Left cardiac atrium (tissue), 4 donors: ENCODE measurements around the gene KIAA1549. TPM values are rescaled to one million over a fixed set of nuclear protein-coding genes. Genes with fewer than 3 reads are reported as not detected.
A peak's percentile ranks its signal among the peaks of the same experiment; 100 is the strongest.
"Not testable (repeated sequence)": the region's sequence is repeated elsewhere in the genome, so short reads cannot be mapped to it uniquely, and the experiment has no call there.

Source experiments
- ATAC-seq, 2 donors: fragments of 200-7000 bp; cut with Tn5 transposase; one replicate each; pipeline ENCODE4 v1.9.1; 2020; ENCODE audit warnings: mild to moderate bottlenecking in 2 of 2, moderate library complexity in 2 of 2
- DNase-seq: peaks from one replicate; pipeline ENCODE4 v3.0.0-alpha.2; 2020
- intact Hi-C, 2 donors: fragments of 100-400 bp; cut with DNase I; formaldehyde crosslinking; loops; one replicate each; pipeline versions ENCODE4 v1.14.1 to v1.15.1; 2022 to 2023
- long read RNA-seq: library from polyadenylated mRNA; unstranded; transcript quantifications from one replicate; pipeline ENCODE4 v2.0.0, GENCODE V29; 2021
- total RNA-seq, 2 donors: library from RNA; stranded (reverse); fragmentation: NEBNext Ultra II Directional; extraction: Animal tissue kit (Norgen Biotek cat#: 25700); gene quantifications; one replicate each; pipeline ENCODE4 v1.2.1, GENCODE V29; 2021
- donor health status: DM: no; HTN: yes; CAD: no.
- donor health status: DM: no; HTN: yes; CAD: no; lungs with severe emphysema.
- donor health status: DM: yes; HTN: yes; CAD: no.
- donor health status: Dilated cardiomyopathy.

Gene KIAA1549
- 1 to 10 TPM; 1.3 to 1.5 TPM for total RNA-seq
- long read RNA-seq, partial matches to known transcripts: 1 of 1 reads
- long read RNA-seq, other reads (novel, unspliced or antisense): 0 of 1 reads

GRCh38 chr7:138981332-138982203 lies at the start of gene KIAA1549:
KIAA1549 (minus strand) TSS chr7:138981389; CDS start chr7:138981269, 120 bp downstream.
- DNase-seq (peak; percentile 69), ATAC-seq (peak; percentile 93 to 95)
- intact Hi-C loops: no loop called here

- no peak for ATAC-seq
- no peak for DNase-seq
- intact Hi-C loops: no loop called here
These were observed 48.2 kb upstream of the KIAA1549 start for GRCh38 chr7:139029353-139029752.

DNA sequence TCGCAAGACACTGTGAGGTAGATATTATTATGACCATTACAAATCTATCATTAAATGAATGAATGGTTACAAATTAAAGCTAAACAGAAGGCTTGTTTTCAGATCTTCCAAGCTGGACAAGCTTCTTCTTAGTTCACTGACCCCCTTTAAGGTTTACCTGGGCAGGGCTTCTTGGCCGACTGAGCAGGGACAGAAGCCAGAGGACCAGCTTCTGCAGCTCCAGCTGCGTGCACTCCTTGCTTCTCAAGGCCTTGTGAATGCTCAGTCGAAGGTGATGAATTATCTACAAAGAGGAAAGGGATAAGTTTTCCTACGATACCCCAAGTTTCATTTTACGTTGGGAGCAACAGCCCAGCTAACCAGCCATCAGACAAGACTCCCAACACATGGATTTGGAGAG lies 45.4 kb upstream of the KIAA1549 start:
- intact Hi-C loops: no loop called here
- no peak for ATAC-seq
- no peak for DNase-seq

DNA sequence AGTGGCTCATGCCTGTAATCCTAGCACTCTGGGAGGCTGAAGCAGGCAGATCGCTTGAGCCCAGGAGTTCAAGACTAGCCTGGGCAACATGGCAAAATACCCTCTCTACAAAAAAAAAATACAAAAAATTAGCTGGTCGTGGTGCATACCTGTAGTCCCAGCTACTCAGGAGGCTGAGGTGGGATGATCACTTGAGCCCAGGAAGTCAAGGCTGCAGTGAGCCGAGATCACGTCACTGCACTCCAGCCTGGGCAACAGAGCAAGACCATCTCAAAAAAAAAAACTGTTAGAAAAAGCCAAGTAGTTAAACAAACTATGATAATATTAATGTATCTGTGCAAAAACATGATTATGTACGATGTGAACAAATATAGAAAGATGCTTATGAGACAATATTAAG lies 44.7 kb upstream of the KIAA1549 start:
- intact Hi-C loops, ATAC-seq, DNase-seq: not testable (repeated sequence)

GRCh38 chr7:139023076-139023475 lies 41.9 kb upstream of the KIAA1549 start:
- ATAC-seq (no peak), DNase-seq (no peak)
- intact Hi-C loops: no loop called here

- intact Hi-C loops: no loop called here
- DNase-seq (no peak), ATAC-seq (no peak)
These were observed 41.1 kb upstream of the KIAA1549 start for GRCh38 chr7:139022286-139022685.

DNA sequence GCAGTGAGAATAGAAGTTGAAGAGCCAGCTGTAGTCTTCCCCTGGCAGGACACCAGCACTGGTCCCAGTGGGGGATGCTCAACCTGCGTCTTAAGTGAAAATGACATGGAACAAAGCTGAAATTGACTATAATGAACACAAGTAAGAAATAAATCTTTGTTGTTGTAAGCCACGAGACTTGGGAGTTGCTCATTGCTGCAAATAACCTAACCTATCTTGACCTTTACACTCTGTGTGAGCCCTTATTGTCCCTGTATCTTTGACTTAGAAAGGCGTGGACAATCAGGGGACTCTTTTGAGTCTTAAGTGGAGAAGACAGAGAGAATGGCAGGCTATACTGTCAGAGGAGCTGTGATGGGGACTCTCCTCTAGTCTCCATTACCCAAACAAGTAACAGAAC lies 37.7 kb upstream of the KIAA1549 start:
- no peak for DNase-seq
- intact Hi-C loops: loop anchor here (5.0 to 10.0 kb wide), 2 partner anchors 56 to 58 kb away; no protein-coding TSS in a partner anchor
- ATAC-seq: no peak

- peak; percentile 86 to 90 for ATAC-seq
- intact Hi-C loops: loop anchor here (5.0 to 10.0 kb wide), 2 partner anchors 58 to 60 kb away; no protein-coding TSS in a partner anchor
These were observed 35.8 kb upstream of the KIAA1549 start for GRCh38 chr7:139016931-139017511.

GRCh38 chr7:139011373-139011772 lies 30.2 kb upstream of the KIAA1549 start:
- DNase-seq (no peak), ATAC-seq (no peak)
- intact Hi-C loops: loop anchor here in 1 of 2 donors (10.0 kb wide), 1 partner anchor 63 kb away; no protein-coding TSS in a partner anchor

More at GRCh38 chr7:139016931-139017511, 35.8 kb upstream of the KIAA1549 start:
- peak; percentile 72 for DNase-seq

- ATAC-seq (no peak), DNase-seq (no peak)
- intact Hi-C loops: no loop called here
These were observed 23.3 kb upstream of the KIAA1549 start for GRCh38 chr7:139004321-139005090.

- intact Hi-C loops: no loop called here
- no peak for DNase-seq
- ATAC-seq: no peak
These were observed 18.2 kb upstream of the KIAA1549 start for GRCh38 chr7:138999414-138999813.

GRCh38 chr7:138992052-138992531 lies 10.9 kb upstream of the KIAA1549 start:
- intact Hi-C loops: no loop called here
- no peak for ATAC-seq
- no peak for DNase-seq

GRCh38 chr7:138987686-138988085 lies 6.5 kb upstream of the KIAA1549 start:
- intact Hi-C loops: loop anchor here in 1 of 2 donors (5.0 kb wide), 1 partner anchor 100 kb away; no protein-coding TSS in a partner anchor
- no peak for DNase-seq
- ATAC-seq: no peak

DNA sequence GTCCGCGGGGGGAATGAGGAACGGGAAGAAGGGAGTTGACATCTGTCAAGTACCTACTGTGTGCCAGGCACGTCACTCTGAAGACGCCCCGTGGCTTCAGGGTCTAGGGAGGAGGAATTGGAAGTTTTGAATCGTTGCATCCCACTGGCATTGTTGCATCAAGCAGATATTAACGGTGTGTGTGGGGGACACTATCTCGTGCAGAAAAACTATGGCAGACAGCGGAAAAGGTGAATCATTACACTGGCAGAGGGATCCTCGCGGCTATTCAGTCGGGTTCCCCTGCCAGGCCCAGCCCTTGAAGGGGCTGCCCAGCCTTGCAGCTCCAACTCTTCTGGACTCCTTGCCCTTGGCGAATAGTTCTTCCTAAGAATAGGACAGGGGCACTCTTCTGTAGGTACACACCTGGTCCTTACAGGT lies 1.0 kb upstream of the KIAA1549 start:
- ATAC-seq (peak in 1 of 2 donors; percentile 5), DNase-seq (no peak)
- intact Hi-C loops: no loop called here

- intact Hi-C loops: no loop called here
- ATAC-seq: peak in 1 of 2 donors; percentile 23
- DNase-seq: no peak
These were observed 462 bp downstream of the KIAA1549 start for GRCh38 chr7:138980563-138981291.

GRCh38 chr7:138979988-138980562 lies 1.1 kb downstream of the KIAA1549 start:
- no peak for DNase-seq
- no peak for ATAC-seq
- intact Hi-C loops: no loop called here

GRCh38 chr7:138979226-138979979 lies 1.8 kb downstream of the KIAA1549 start:
- ATAC-seq (no peak), DNase-seq (no peak)
- intact Hi-C loops: no loop called here
